Measurements from ENCODE around the gene NFYA.

The NFYA gene

GRCh38 chr6:41061196-41061726 lies 11.5 kb upstream of the NFYA start:
- Histone ChIP-seq H3K4me1 (ENCODE audit: insufficient read depth, low read length) (peaks cover 7% of the 10 kb centered on the region; the same call in 1 of the 2 replicates), H3K27ac (ENCODE audit: low read depth, low read length) (no peak overlapping the region), H3K4me3 (ENCODE audit: low read length) (no peak overlapping the region), H3K36me3 (ENCODE audit: insufficient read depth, low read length) (peaks cover 44% of the 10 kb centered on the region), H3K9ac (ENCODE audit: low read depth, low read length) (no peak overlapping the region), H3K9me3 (ENCODE audit: insufficient read depth, low read depth, low read length) (no peaks in the 10 kb centered on the region), H3K27me3 (ENCODE audit: insufficient read depth, low read length) (no peaks in the 10 kb centered on the region)
- 95% methylated on average over 13 of the region's 13 CpGs for WGBS

GRCh38 chr6:41062056-41062455 lies 10.7 kb upstream of the NFYA start:
- Histone ChIP-seq H3K4me3 (ENCODE audit: low read length) (no peak overlapping the region), H3K9ac (ENCODE audit: low read depth, low read length) (no peak overlapping the region), H3K9me3 (ENCODE audit: insufficient read depth, low read depth, low read length) (no peaks in the 10 kb centered on the region), H3K27ac (ENCODE audit: low read depth, low read length) (no peak overlapping the region), H3K27me3 (ENCODE audit: insufficient read depth, low read length) (no peaks in the 10 kb centered on the region), H3K36me3 (ENCODE audit: insufficient read depth, low read length) (peaks cover 49% of the 10 kb centered on the region), H3K4me1 (ENCODE audit: insufficient read depth, low read length) (peaks cover 7% of the 10 kb centered on the region; the same call in 1 of the 2 replicates)
- 95% methylated on average over 1 of the region's 1 CpG for WGBS

GRCh38 chr6:41063884-41064285 lies 8.9 kb upstream of the NFYA start:
- Histone ChIP-seq H3K4me3 (ENCODE audit: low read length) (no peak overlapping the region), H3K4me1 (ENCODE audit: insufficient read depth, low read length) (peaks cover 4% of the 10 kb centered on the region; the same call in 1 of the 2 replicates), H3K9ac (ENCODE audit: low read depth, low read length) (no peak overlapping the region), H3K36me3 (ENCODE audit: insufficient read depth, low read length) (peaks cover 67% of the 10 kb centered on the region), H3K27me3 (ENCODE audit: insufficient read depth, low read length) (no peaks in the 10 kb centered on the region), H3K27ac (ENCODE audit: low read depth, low read length) (no peak overlapping the region), H3K9me3 (ENCODE audit: insufficient read depth, low read depth, low read length) (no peaks in the 10 kb centered on the region)
- WGBS, result 91% methylated on average over 2 of the region's 2 CpGs

- H3K36me3 ChIP-seq (ENCODE audit: insufficient read depth, low read length), result peaks cover 76% of the 10 kb centered on the region
- no peaks in the 10 kb centered on the region for H3K27me3 ChIP-seq (ENCODE audit: insufficient read depth, low read length)
- H3K9ac ChIP-seq (ENCODE audit: low read depth, low read length), result no peak overlapping the region
- no peaks in the 10 kb centered on the region for H3K9me3 ChIP-seq (ENCODE audit: insufficient read depth, low read depth, low read length)
- H3K4me1 ChIP-seq (ENCODE audit: insufficient read depth, low read length), result no peaks in the 10 kb centered on the region
- no peak overlapping the region for H3K4me3 ChIP-seq (ENCODE audit: low read length)
- no peak overlapping the region for H3K27ac ChIP-seq (ENCODE audit: low read depth, low read length)
- WGBS, result 90% methylated on average over 4 of the region's 5 CpGs
Measured at GRCh38 chr6:41064841-41065240, 7.9 kb upstream of the NFYA start.

- Histone ChIP-seq H3K4me1 (ENCODE audit: insufficient read depth, low read length) (peaks cover 2% of the 10 kb centered on the region; the same call in 1 of the 2 replicates), H3K4me3 (ENCODE audit: low read length) (no peak overlapping the region), H3K27me3 (ENCODE audit: insufficient read depth, low read length) (no peaks in the 10 kb centered on the region), H3K9ac (ENCODE audit: low read depth, low read length) (no peak overlapping the region), H3K36me3 (ENCODE audit: insufficient read depth, low read length) (peaks cover 83% of the 10 kb centered on the region), H3K27ac (ENCODE audit: low read depth, low read length) (no peak overlapping the region), H3K9me3 (ENCODE audit: insufficient read depth, low read depth, low read length) (no peaks in the 10 kb centered on the region)
- 94% methylated on average over 2 of the region's 2 CpGs for WGBS
Measured at GRCh38 chr6:41065550-41066026, 7.2 kb upstream of the NFYA start.

- H3K27ac ChIP-seq (ENCODE audit: low read depth, low read length), result no peak overlapping the region
- peaks cover 9% of the 10 kb centered on the region; the same call in 1 of the 2 replicates for H3K4me1 ChIP-seq (ENCODE audit: insufficient read depth, low read length)
- no peaks in the 10 kb centered on the region for H3K9me3 ChIP-seq (ENCODE audit: insufficient read depth, low read depth, low read length)
- no peak overlapping the region for H3K4me3 ChIP-seq (ENCODE audit: low read length)
- peaks cover 73% of the 10 kb centered on the region for H3K36me3 ChIP-seq (ENCODE audit: insufficient read depth, low read length)
- no peak overlapping the region for H3K9ac ChIP-seq (ENCODE audit: low read depth, low read length)
- WGBS, result 49% methylated on average over 3 of the region's 3 CpGs
- H3K27me3 ChIP-seq (ENCODE audit: insufficient read depth, low read length), result no peaks in the 10 kb centered on the region
Measured at GRCh38 chr6:41066867-41067304, 5.9 kb upstream of the NFYA start.

- WGBS, result 1% methylated on average over 16 of the region's 16 CpGs
- peaks cover 38% of the 10 kb centered on the region for H3K36me3 ChIP-seq (ENCODE audit: insufficient read depth, low read length)
- peak overlapping the region; percentile 82 for H3K4me3 ChIP-seq (ENCODE audit: low read length)
Measured at GRCh38 chr6:41071501-41071922, 1.3 kb upstream of the NFYA start.

GRCh38 chr6:41071923-41072835 lies 595 bp upstream of the NFYA start, which contains the start of gene OARD1:
Gene OARD1 (minus strand): TSS chr6:41072356. CDS start chr6:41071634, 722 bp downstream.
- WGBS, result under 1% methylated on average over 62 of the region's 63 CpGs
- H3K9ac ChIP-seq (ENCODE audit: low read depth, low read length), result peak within 1 kb of the TSS; percentile 91
- H3K9me3 ChIP-seq (ENCODE audit: insufficient read depth, low read depth, low read length), result no peaks in the 10 kb centered on the region
- no peaks in the 10 kb centered on the region for H3K27me3 ChIP-seq (ENCODE audit: insufficient read depth, low read length)
- H3K4me1 ChIP-seq (ENCODE audit: insufficient read depth, low read length), result peaks cover 32% of the 10 kb centered on the region; the same call in 1 of the 2 replicates
- H3K4me3 ChIP-seq (ENCODE audit: low read length), result peak within 1 kb of the TSS; percentile 82
- H3K27ac ChIP-seq (ENCODE audit: low read depth, low read length), result peak within 1 kb of the TSS; percentile 100
- H3K36me3 ChIP-seq (ENCODE audit: insufficient read depth, low read length), result peaks cover 35% of the 10 kb centered on the region

More at GRCh38 chr6:41071501-41071922, 1.3 kb upstream of the NFYA start:
- no peaks in the 10 kb centered on the region for H3K9me3 ChIP-seq (ENCODE audit: insufficient read depth, low read depth, low read length)
- peak overlapping the region; percentile 91 for H3K9ac ChIP-seq (ENCODE audit: low read depth, low read length)
- H3K27me3 ChIP-seq (ENCODE audit: insufficient read depth, low read length), result no peaks in the 10 kb centered on the region
- peak overlapping the region; percentile 100 for H3K27ac ChIP-seq (ENCODE audit: low read depth, low read length)
- H3K4me1 ChIP-seq (ENCODE audit: insufficient read depth, low read length), result peaks cover 29% of the 10 kb centered on the region; the same call in 1 of the 2 replicates

- peaks cover 32% of the 10 kb centered on the region for H3K36me3 ChIP-seq (ENCODE audit: insufficient read depth, low read length)
- H3K4me3 ChIP-seq (ENCODE audit: low read length), result peak overlapping the region; percentile 82
- H3K9ac ChIP-seq (ENCODE audit: low read depth, low read length), result peak overlapping the region; percentile 91
- H3K4me1 ChIP-seq (ENCODE audit: insufficient read depth, low read length), result peaks cover 32% of the 10 kb centered on the region; the same call in 1 of the 2 replicates
- no peaks in the 10 kb centered on the region for H3K9me3 ChIP-seq (ENCODE audit: insufficient read depth, low read depth, low read length)
- no peaks in the 10 kb centered on the region for H3K27me3 ChIP-seq (ENCODE audit: insufficient read depth, low read length)
- H3K27ac ChIP-seq (ENCODE audit: low read depth, low read length), result peak overlapping the region; percentile 100
- WGBS, result under 1% methylated on average over 74 of the region's 74 CpGs
Measured at GRCh38 chr6:41073203-41073967, 611 bp downstream of the NFYA start.

GRCh38 chr6:41073968-41074691 lies 1.4 kb downstream of the NFYA start:
- Histone ChIP-seq H3K27ac (ENCODE audit: low read depth, low read length) (peak overlapping the region; percentile 100), H3K4me1 (ENCODE audit: insufficient read depth, low read length) (peaks cover 32% of the 10 kb centered on the region; the same call in 1 of the 2 replicates), H3K27me3 (ENCODE audit: insufficient read depth, low read length) (no peaks in the 10 kb centered on the region), H3K9ac (ENCODE audit: low read depth, low read length) (peak overlapping the region; percentile 91), H3K36me3 (ENCODE audit: insufficient read depth, low read length) (peaks cover 32% of the 10 kb centered on the region), H3K9me3 (ENCODE audit: insufficient read depth, low read depth, low read length) (no peaks in the 10 kb centered on the region), H3K4me3 (ENCODE audit: low read length) (peak overlapping the region; percentile 82)
- WGBS, result 5% methylated on average over 11 of the region's 11 CpGs

Measured in HUES64 (cell line).